ENCODE results near the gene LRRN4CL.
"Not testable (repeated sequence)": the region's sequence is repeated elsewhere in the genome, so short reads cannot be mapped to it uniquely, and the experiment has no call there.

LRRN4CL gene

DNA sequence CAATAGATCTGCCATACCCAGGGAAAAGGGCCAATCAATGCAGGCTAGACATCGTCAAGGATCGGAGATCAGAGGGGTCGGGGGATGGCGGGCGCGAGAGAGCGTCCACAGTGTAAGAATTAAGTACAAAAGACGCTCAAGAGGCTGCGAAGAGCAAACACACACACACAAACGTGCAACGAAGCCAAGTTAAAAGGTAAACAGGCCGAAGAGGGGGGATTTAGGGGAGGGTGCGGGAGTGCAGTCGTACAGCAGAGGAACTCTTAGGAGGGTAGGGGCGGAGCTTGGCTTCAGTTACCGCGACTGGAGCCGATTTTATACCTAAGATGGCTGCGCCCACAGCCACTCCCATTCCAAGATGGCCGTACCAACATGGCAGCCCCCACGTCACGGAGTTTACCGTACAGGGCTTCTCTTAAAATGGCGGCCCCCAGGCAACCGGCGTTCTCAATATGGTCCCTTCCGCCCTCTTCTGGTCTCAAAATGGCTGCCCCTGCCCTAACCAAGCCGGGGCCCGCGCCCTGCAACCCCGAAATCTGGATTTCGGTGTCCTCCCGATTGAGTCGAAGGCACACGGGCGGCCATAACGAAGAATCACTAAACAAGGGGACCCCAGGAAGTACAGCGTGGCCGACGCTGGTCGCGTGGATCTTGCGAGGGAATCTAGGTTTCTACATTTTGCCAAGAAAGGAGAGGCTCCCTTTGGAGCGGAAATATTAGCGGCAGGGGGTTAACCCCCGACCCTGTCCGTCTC lies 20.1 kb upstream of the LRRN4CL start:
- DNase-seq = peak; percentile 90

DNA sequence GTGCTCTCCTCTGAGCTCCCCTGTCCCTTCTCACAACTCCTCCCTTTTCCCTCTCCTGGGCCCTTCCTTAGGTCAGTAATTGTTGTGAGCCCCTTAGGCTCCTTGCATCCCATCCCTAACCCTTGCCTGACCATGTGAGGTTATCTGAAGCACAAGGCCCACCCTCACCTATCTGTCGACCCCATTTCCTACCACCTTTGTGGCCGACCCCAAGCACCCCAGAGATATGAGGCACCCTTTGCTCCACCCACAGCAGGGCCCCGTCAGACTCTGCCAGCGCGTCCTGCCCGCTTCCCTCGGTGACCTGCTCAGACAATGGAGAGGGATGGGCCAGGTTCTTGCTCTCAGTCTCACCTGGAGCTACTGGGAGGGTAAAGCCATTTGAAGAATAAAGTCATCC lies 19.5 kb upstream of the LRRN4CL start:
- peak; percentile 17 for DNase-seq

DNA sequence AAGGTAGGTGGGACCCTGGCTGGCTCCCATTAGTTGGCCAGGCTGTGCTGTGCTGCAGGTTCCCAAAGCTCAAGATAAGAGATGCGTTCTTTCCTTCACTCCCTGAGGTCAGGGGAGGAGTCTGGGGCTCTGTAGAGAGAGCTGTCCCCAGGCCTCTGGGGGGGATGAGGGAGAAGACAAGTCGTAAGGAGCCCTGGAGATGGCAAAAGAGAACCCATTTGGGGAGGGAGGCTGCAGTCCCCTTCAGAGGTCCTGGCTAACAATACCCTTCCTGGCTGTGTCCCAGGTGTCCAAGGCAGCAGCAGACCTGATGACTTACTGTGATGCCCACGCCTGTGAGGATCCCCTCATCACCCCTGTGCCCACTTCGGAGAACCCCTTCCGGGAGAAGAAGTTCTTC lies 19.1 kb upstream of the LRRN4CL start:
- no peak for DNase-seq

DNA sequence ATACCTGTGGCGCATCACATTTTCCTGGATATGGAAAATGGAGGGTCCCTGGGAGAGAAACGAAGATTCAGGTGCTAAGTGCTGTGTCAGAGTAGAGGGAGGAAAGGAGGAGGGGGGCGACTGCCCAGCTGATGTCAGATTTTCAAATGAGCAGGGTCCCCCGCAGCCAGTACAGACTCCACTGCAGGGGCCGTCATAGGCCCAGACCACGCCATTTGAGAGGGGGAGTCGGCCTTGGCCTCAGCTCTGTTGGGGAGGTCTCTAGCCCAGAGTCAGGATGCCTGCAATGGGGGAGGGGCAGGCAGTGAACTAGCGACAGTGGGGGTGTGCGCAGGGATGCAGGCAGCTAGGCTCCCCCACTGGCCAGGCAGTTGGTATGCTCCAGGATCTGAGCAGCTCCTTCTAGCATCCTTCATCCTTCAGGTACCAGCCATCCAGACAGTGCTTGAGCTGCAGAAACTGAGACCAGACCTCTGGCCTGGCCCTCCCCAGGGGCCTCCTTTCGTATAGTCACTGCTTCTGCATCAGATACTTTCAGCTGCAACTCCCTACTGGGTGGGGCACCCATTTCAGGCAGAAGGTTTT lies 18.0 kb upstream of the LRRN4CL start, which contains the start of the genes BSCL2 and GNG3:
Gene BSCL2 (minus strand): TSS at position 148 of the 585 bp plus-strand sequence. CDS start 229 bp downstream, outside the sequence.
Gene GNG3 (plus strand): TSS at position 400 of the 585 bp plus-strand sequence. CDS start 620 bp downstream, outside the sequence.
- no peak for DNase-seq

DNA sequence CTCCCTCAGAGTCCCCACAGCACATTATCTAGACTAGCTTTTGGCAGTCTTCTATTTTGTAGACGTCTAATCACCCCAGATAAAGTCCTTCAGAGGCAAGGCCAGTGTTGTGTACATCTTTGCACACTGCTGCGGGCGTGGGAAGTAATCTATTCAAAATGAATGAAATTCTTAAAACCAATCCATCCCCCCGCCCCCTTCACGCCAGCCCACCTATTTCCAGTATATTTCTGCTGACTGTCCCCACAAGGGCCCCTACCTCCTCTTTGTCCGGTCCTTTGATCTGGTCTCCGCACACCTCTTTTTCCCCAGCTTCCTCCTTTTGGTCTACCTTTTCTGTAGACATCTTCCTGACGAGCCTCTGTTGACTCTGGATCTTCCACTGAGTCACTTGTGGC lies 17.5 kb upstream of the LRRN4CL start:
- DNase-seq = no peak

DNA sequence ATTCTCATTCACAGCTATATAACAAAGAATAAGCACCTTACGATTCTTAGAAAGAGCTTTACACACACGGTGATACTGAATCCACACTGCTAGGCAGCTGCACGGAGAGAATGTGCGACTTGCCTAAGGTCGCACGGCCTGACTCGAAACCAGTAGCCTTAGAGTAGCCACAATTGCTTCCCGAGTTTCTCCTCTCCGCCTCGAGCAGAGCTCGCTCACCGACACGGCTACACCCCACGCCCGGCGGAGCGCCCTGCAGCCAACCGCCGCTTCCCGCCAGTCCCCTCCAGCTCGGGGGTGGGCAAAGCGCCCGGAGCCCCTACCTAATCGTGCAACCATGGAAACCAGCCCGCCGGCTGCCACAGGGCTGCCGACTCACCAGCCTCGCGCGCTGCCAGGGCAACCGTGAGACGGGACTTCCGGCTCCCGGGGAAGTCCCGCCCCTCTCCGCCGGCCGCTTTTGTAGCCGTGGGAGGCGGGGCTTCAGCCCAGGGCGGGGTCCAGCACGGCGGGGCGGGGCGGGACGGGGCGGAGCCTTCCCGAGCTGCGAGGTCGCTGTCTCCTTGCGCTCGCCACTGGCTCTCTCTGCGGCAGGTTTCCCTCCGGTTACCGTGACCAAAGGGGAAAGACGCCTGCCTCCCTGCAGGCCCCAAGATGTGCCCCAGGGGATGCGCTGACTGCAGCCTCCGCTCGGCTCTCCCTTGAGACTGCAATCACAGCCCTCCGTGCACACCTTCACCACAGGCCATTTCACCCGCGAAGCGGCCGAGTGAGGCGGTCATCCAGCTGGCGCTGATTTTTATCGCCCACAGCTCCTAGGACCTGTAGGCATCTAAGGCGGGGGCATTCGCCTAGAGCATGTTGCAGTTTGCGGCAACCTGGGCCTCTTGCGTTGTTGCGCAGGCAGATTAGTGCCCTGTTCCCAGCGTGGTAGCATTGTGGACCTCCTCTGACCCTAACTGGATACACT lies 16.8 kb upstream of the LRRN4CL start:
- DNase-seq = peak; percentile 92

DNA sequence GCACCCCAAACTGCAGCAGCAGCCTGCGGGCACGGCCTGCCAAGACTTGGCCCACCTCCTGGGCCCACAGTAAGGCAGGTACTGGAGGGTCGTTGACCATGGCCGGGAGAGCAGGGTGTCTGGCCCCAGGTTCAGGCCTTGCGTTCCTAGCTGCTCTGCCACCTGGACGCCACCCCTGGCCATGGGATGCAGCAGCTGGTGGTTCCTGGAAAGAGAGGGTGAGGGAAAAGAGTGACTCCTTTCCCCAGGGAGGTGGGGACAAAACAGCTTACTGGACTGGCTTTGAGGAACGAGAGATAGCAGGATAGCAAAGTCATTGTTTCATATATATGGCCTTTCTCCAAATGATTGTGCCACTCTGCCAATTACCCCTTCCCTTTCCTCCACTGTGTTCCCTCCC lies 16.1 kb upstream of the LRRN4CL start:
- DNase-seq = no peak

DNA sequence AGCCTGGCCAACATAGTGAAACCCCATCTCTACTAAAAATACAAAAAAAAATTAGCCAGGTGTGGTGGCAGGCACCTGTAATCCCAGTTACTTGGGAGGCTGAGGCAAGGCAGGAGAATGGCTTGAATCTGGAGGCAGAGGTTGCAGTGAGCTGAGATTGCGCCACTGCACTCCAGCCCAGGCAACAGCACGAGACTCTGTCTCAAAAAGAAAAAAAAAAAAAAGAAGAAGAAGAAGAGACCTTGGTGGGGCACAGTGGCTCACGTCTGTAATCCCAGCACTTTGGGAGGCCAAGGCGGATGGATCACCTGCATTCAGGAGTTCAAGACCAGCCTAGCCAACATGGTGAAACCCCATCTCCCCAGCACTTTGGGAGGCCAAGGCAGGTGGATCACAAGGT lies 14.6 kb upstream of the LRRN4CL start:
- DNase-seq = not testable (repeated sequence)

DNA sequence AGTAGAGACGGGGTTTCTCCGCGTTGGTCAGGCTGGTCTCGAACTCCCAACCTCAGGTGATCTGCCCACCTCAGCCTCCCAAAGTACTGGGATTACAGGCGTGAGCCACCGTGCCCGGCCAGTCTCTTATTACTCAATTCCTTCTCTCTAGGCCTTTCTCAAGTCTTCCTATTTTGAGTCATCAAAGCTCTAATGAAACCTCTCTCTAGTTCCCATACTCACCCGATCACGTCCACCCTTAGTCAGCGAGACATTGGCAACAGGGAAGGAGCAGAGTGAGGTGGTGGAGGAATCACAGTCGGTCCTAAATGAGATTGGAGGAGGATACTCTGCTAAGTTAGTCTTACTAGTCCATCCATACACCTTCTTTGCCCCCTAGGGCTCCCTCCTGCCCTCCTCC lies 12.9 kb upstream of the LRRN4CL start:
- DNase-seq = no peak

DNA sequence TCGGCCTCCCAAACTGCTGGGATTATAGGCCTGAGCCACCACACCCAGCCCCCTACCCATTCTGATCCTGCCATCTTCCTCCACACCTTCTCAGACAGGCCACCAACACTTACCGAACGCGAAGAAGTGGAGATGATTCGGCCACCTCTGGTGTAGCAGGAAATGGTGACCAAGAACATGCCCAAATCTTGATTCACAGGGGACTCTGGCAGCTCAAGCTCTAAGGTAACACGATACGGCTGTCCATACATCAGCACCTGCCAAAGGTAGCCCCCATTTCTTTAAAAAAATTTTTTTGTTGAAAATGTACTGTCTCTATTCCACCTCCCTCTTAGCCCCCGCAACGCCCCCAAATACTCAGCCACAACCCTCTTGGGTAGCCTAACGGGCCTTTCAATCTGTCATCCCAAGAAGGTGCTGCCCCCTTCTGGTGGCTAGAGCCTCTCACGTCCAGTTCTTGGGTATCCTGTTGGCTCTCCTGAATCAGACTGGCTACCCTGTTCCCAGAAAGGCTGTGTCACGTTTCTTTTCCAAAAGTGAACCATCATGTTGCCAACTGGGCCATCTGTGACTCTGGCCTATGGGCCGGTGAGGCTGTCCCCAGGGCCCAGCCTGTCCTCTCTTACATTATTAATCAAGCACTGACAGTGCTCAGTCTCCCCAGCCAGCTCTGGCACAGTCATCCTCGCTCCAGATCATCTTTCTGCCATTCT lies 5.3 kb upstream of the LRRN4CL start:
- peak; percentile 31 for DNase-seq

DNA sequence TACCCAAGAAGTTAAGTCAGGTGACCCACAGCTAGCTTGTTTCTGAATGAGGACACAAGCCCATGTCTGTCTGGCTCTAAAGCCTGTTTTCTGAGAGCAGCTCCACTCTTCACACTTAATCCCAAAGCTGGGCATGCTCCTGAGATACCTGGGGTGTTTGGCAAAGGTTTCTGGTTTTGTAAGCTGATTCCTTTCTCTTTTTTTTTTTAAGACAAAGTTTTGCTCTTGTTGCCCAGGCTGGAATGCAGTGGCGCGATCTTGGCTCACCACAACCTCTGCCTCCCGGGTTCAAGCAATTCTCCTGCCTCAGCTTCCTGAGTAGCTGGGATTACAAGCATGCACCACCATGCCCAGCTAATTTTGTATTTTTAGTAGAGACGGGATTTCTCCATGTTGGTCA lies 4.3 kb upstream of the LRRN4CL start:
- not testable (repeated sequence) for DNase-seq

DNA sequence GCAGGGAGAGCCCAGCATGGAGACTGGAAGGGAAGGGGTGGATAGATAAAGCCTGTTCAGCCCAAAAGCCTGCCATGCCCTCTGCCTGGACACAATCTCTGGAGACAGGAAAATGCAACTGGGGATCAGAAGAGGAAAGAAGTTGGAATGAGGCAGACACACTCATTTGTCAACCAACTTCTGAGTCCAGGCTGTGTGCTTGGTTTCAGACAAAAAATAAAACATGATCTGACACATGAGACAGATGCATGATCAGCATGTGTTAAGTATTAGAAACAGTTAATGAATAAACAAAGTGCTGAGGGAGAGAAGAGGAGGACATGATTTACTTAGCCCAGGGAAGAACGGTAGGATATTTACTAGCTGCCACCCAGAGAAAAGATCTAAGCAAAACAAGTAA lies 839 bp downstream of the LRRN4CL start:
- no peak for DNase-seq

DNA sequence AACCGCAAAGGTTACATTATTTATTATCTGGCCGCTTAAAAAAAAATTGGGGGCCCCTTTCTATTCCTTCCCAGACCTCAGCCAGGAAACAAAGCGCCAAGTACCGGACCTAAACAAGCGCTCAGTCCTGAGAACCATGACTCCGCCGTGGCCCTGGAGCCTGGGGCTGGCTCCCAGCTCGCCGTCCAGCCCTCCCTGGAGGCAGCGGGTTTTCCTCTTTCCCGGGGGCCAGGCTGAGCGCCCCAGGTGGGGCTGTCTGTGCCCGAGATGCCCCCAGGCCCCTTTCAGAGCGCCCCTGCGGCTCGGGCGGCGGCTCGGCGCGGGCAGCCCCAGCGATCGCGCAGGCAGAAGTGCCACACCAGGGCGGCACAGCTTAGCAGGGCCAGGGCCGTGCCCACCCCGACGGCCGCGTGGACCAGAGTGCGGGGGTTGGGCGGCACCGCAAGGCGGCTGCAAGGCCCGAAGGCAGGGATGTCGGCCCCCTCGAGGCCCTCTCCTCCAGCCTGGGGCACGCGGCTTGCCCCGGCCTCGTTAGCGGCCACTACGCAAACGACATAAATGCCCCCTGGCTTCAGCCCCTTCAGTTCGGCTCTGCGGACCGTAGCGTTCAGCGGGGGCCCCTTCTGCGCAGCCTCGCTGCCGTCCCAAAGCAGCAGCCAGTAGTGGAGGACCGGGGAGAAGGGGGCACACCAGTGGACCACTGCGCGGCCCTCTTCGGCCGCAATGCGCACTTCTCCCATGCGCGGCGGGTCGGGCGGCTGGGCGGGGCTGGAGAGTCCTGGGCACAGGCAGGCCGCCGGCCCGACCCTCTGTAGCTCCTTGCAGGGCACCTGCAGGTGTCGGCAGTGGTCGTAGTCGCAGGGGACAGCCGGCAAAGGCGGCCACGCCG lies 1.6 kb downstream of the LRRN4CL start:
- no peak for DNase-seq

DNA sequence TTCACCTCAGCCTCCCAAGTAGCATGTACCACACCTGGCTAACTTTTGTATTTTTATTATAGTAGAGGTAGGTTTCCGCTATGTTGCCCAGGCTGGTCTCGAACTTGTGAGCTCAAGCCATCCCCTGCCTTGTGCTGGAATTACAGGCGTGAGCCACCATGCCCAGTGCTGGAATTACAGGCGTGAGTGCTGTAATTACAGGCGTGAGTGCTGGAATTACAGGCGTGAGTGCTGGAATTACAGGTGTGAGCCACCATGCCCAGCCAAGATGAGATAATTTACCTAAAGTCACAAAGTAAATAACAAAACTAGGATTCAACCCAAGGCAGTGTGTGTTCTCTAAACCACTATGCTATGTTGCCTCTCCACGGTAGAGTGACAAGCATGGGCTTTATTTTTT lies 6.8 kb downstream of the LRRN4CL start:
- DNase-seq = no peak

DNA sequence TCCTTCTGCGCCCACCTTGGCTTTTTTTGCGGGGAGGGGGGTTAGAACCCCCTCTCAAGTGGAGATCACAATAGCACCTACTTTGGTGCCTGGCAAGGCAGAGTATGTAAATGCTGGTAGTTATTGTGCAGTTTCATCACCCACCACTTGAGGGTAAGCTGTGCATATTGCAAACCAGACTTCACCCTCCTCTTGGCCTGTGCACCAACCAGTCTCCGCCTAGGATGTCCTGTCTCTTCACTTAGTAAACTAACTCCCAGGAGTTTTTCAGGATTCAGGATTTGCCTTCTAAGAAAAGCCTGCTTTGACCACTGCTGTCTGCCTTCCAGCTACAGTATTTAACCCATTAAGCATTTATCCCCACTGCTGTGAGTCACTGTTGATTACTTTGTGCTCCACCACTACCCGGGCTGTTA lies 8.5 kb downstream of the LRRN4CL start:
- no peak for DNase-seq

DNA sequence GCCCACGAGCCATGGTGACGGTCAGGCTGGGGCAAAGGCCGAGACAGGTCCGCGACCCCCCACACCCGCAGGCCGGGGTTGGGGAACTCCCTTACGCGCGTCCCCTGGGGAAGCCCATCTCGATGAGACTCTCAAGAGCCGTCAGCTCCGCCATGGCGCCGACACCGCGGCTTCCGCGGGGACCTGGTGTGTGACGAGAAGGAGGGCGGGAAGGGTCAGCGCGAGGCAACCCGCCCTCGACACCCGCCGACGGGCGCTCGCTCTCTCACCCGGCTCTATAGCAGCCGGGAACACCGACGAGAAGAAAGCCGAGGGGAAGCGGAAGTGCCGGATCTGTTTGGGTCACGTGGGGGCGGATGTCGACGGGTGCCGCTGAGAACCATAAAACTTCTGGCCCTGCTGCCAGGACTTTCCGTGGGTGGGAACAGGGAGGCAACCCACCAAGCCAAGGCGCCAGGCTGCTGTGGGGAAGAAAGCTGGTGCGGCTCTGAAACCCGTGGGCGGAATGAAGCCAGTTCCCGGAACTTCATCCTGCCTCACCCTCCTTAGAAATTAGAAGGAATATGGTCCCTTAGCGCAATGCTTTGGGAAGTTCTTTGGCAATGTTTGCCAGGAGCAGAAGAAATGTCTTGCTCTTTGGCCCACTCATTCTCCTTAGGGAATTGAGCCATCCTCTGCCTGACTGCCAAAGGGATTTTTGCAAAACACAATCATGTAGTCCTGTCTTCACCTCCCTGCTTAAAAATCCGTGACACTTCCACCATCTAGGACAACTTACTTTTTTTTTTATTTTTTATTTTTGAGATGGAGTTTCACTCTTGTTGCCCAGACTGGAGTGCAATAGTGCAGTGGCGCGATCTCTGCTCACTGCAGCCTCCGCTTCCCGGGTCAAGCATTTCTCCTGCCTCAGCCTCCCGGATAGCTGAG lies 10.3 kb downstream of the LRRN4CL start, which contains the start of gene UBXN1:
Gene UBXN1 (minus strand): TSS at position 304 of the 927 bp plus-strand sequence. CDS start 150 bp downstream, at position 154.
- DNase-seq = peak; percentile 72

DNA sequence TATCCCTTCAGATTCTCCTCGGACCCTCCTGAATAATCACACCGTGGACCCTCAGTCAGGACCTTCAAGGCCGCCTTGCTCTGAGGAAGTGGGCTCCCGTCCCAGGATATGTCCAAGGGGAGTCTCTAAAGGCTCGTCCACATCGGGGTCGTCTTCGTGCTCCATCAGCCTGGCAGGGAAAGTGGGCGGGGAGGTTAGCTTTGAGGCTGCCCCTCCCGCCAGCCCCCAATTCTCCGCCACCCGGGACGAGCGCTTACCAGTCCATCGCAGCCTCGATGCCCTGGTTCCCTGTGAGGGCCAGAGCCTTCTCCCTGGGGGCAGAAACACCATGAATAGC lies 10.9 kb downstream of the LRRN4CL start:
- DNase-seq = no peak

DNA sequence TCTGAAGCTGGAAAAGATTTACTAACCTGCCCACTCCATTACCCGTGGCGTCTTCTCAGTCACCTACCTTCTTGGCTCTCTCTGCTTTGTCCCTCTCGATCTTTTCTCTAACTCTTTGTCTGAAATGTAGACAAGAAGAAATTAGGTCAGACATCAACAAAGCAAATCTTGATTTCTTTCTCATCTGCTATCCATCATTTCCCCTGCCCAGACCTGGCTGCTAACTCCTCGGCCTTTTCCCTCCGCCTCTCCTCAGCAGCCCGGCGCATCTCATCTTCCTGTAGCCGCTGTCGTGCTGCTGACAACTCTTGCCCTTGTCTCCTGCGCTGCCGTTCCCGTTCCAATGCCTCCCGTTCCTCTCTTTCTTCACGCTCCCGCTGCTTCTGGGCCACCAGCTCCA lies 11.6 kb downstream of the LRRN4CL start:
- no peak for DNase-seq

DNA sequence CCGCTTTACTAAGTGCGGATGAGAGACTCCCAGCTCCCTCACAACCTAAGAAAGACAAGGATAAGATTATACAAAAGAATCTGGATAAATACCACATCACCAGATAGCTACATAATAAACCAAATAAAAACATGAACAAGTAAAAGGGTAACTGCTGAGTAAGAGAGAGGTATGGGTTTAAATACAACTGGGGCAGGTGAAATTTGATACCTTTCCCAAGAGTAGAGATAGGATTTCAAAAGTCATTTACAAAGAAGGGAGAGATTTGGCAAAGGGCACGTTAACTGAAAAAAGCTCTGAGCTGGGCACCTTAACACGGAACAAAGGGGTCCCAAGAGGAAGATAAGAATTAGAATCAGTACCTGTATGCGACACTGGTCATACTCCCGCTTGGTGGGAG lies 12.2 kb downstream of the LRRN4CL start:
- no peak for DNase-seq

DNA sequence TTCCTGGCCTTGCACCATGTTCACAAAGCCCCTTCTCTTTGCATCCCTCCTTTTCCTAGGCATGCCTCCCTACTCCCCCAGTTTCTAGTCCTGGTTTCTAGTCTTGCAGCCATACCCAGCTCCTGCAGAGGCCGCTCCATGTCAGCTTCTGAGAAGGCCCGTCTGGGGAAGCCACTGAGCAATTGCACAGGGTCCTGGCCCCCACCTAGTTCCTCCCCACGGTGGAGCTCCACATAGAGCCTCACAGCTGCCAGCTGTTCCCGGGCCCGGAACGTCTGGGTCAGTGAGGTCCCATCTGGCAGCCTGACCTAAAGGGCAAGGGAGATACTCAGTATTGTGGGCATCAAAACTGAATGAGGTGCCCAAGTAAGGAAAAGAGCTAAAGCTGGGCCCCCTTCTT lies 12.6 kb downstream of the LRRN4CL start:
- no peak for DNase-seq
